Measurements from ENCODE around the gene ZNF566.

Gene ZNF566

DNA sequence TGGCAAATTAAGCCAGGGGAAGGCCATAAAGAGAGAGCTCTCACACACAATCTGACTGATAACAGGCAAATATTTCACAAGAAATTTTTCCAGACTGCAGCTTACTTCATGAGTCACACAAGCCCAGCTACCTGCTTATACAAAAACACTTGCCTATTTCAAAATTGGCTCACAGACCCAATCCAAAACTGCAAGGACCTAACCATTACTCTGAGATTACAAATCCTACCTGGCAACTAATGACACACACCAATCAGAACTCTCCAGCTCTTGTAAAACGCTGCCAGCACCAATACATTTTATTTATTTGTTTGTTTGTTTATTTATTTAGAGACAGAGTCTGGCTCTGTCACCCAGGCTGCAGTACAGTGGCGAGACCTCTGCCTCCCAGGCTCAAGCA, 52.8 kb downstream of the ZNF566 start:
- FAIRE-seq = no peak

DNA sequence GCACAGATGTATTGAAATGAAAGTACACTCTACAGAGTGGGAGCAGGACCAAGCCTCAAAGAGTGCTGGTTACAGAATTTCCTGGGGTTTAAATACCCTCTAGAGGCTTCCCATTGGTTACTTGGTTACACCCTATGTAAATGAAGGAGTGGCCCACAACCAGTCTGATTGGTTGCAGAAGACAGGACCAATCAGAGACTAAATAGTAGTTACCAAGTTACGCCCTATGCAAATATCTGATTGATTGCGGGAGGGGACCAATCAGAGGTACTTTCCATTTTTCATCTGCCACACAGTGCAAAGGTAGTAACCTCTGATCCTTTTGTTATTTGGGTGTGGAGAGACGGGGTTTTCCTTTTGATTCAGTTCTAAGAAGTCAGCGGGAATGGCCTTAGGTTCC, 65.4 kb downstream of the ZNF566 start:
- FAIRE-seq = no peak

DNA sequence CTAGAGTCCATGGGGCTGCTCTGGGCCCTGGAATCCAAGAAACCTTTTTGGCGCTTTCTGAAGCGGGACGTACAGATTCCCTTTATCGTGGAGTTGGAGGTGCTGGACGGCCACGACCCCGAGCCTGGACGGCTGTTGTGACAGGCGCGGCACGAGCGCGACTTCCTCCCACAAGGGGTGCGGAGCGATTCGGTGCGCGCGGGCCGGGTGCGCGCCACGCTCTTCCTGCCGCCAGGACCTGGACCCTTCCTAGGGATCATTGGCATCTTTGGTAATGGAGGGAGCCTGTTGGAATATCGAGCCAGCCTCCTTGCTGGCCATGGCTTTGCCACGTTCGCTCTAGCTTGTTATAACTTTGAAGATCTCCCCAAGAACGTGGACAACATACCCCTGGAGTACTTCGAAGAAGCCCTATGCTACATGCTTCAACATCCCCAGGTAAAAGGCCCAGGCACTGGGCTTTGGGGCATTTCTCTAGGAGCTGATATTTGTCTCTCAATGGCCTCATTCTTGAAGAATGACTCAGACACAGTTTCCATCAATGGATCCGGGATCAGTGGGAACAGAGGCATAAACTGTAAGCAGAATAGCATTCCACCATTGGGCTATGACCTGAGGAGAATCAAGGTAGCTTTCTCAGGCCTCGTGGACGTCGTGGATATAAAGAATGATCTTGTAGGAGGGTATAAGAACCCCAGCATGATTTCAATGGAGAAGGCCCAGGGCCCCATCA, 67.4 kb downstream of the ZNF566 start:
- FAIRE-seq = no peak

DNA sequence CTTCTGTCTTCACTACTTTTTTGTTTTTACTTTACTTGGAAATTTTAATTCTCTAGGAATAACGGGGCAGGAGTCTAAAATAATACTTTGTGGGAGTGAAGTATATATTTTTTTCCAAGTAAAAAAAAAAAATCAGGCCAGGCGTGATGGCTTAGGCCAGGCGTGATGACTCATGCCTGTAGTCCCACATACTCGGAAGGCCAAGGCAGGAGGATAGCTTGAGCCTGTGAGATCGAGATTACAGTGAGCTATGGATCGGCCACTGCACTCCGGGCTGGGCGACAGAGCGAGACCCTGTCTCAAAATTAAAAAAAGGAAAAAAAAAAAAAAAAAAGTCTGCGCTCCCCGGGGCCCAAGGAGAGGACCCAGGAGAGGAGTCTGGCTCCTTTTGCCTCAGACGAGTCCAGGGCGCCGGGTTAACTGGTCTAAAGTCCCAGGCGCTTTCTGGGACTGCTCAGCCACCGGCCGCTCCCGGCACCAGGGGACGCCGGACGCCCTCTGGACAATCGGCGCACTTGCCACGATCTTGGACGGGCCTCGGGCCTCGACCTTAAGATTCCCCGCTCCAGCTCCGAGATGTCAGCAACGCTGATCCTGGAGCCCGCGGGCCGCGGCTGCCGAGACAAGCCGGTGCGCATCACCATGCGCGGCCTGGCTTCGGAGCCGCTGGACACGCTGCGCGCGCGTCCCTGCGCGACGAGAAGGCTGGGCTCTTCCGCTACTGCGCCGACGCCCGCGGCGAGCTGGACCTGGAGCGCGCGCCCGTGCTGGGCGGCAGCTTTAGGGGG, 68.2 kb downstream of the ZNF566 start:
- no peak for FAIRE-seq

DNA sequence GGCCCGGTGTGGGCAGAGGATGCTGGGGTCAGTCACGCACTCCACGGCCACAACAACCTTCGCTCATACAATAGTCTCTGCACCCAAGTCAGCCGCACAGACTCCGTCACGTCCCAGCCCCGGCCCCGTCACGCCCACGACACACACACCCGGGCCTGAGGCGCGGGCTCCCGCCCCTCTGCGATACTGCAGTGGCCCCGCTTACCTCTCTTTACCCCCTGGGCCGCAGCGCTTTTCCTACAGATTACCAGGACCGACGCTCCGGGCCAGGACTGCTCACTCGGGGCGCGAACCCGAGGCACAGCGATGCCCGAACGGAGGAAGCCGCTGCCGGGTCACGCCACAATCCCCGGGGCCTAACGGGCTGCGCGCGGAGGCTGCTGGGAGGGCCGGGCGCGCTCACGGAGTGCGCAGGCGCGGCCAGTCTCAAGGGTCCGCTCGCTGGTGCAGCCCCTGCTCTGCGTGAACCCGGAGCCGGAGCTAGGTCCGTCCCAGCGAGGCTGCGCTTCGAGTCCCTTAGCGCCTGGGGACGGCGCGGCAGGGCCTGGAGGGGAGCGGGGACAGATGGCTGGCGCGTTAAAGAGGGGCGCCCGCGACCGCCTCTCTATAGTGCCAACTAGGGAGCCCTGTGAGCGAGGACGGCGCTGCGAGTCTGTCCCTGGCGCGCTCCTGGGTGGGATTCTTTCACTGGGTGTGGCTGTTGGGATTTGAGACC, 70.9 kb downstream of the ZNF566 start, which contains the start of gene ZFP82:
Gene ZFP82, minus strand, starts transcription at position 358 of the 715 bp plus-strand sequence. CDS start 8,855 bp downstream, outside the sequence.
- no peak for FAIRE-seq

DNA sequence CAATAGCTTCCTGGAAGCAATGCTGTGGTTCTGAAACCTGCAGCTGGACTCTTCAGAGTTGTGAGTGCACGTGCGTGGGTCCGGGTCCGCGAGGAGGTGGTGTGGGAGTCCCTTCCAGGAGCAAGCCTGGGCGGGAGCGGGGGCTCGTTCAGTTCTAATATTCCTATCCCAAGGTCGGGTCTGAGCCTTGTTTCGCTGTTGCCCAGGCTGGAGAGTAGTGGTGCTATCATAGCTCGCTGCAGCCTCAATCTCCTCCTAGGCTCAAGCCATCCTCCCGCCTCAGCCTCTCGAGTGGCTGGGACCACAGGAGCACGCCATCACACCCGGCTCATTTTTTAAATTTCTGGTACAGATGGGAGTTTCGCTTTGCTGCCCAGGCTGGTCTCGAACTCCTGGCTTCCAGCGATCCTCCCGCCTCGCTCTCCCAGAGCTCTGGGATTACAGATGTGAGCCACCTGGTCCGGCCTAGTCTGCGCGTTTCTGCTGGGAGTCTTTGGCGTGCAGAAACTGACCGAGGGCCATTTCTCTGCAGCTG, 71.5 kb downstream of the ZNF566 start:
- no peak for FAIRE-seq

DNA sequence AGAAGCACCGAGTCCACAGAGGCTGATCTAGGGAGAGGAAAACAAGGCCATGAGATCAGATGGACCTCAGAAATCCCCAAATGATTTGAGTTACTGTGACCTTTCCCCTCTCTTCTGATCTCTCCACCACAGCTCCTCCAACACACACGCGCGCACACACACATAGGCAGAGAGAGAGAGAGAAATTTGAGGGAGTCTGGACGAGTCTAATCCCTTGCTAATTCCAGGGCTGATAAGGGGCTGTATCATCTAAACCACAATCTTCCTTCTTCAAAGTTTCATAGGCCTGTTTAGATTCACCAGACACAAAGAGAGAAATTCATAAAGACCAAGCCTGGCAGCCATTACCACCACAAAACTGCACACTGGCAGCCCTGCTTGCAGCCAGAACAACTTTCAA, 79.5 kb downstream of the ZNF566 start:
- no peak for FAIRE-seq

DNA sequence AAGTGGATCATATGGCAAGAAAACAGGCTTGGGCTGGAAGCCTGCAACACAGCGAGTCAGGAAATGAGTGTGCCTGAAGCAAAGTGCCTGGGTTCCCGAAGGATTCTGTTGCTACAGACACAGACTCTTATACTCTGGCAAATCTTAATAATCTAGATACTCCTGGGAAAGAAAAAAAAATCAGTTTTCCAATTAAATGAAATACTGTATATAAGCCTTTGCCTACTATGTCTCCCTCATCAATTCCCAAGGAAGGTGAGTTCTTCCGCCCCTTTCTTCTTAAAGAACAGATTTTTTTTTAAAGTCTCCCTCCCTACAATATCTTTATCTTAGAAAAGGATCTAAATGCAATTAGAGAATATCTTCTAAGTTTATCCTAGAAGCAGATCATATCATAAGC, 81.3 kb downstream of the ZNF566 start:
- no peak for FAIRE-seq

DNA sequence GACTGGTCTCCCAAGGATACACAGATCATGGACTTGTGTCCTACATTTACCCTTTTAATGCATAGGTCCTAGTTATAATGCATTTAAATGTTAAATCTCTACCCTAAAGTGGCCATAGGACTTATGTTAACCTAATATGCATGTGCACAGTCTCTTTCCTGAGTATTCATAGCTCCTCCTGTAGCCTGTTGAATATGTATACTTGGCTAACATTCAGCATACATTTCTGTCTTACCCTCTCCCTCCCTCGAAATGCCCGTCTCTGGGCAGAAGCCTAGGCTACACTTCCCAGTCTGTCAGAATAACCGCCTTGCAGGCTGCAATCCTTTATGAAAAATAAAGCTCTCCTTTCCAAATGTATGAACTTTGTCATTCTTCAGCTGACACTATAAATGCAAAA, 84.9 kb downstream of the ZNF566 start:
- FAIRE-seq = no peak

DNA sequence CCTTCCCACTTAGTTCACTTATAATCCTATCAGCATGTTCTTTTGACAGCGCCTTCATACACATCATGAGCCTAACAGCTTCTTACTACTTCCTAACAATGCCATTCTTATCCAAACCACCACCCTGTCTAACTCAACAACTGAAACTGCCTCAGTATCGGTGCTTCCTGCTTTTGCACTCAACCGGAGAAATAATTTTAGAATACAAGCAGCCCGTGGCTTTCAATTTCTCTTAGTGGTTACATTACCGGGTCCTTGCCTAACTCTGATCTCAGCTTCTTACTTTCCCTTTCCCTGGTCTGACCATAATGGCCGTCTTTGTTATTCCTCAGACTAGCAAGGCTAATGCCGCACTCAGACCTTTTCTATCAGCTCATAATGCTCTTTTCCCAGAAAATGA, 87.9 kb downstream of the ZNF566 start:
- no peak for FAIRE-seq

DNA sequence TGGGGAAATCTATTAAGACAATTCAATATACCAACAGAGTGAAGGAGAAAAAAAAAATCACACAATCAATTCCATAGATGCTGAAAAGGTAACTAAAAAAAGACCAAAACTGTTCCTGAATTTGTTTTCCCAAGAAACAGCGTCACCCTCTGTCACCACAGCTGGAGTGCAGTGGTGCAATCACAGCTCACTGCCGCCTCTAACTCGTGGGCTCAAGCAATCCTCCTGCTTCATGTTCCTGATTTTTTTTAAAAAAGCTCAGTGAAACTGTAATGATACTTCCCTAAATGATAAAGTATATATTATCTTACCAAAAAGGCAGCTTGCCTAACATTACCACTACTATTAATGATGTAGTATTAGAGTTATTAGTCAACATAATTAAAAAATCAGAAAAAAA, 90.8 kb downstream of the ZNF566 start:
- no peak for FAIRE-seq

Data from G401.6 (cell line).